ENCODE data around the gene VPS39.

Gene VPS39

GRCh38 chr15:42157381-42157780 is 50.7 kb downstream of the VPS39 start:
- DNase-seq, result no peak

- no peak for DNase-seq
These were observed 51.7 kb downstream of the VPS39 start, which contains the start of gene PLA2G4F for GRCh38 chr15:42156243-42156922. Gene PLA2G4F, minus strand, starts transcription at chr15:42156636. Its CDS starts 87 bp downstream, at chr15:42156549.

GRCh38 chr15:42155546-42156242 is 52.4 kb downstream of the VPS39 start:
- no peak for DNase-seq

GRCh38 chr15:42154956-42155355 is 53.1 kb downstream of the VPS39 start:
- DNase-seq, result no peak

GRCh38 chr15:42154212-42154941 is 53.7 kb downstream of the VPS39 start:
- no peak for DNase-seq

GRCh38 chr15:42153874-42154211 is 54.3 kb downstream of the VPS39 start:
- DNase-seq, result no peak

- DNase-seq, result no peak
These were observed 55.0 kb downstream of the VPS39 start for GRCh38 chr15:42152921-42153698.

GRCh38 chr15:42152196-42152920 is 55.7 kb downstream of the VPS39 start:
- no peak for DNase-seq

GRCh38 chr15:42151736-42152135 is 56.4 kb downstream of the VPS39 start:
- DNase-seq, result no peak

- DNase-seq, result no peak
These were observed 57.0 kb downstream of the VPS39 start for GRCh38 chr15:42151141-42151561.

- no peak for DNase-seq
These were observed 57.7 kb downstream of the VPS39 start for GRCh38 chr15:42150219-42150970.

GRCh38 chr15:42149493-42150218 is 58.4 kb downstream of the VPS39 start:
- no peak for DNase-seq

- DNase-seq, result no peak
These were observed 59.2 kb downstream of the VPS39 start for GRCh38 chr15:42148808-42149492.

GRCh38 chr15:42147431-42147735 is 60.7 kb downstream of the VPS39 start:
- no peak for DNase-seq

- DNase-seq, result no peak
These were observed 61.3 kb downstream of the VPS39 start for GRCh38 chr15:42146551-42147430.

GRCh38 chr15:42145546-42146455 is 62.3 kb downstream of the VPS39 start:
- no peak for DNase-seq

GRCh38 chr15:42144841-42145375 is 63.2 kb downstream of the VPS39 start:
- DNase-seq, result no peak
